ENCODE measurements around the gene DNA2.

- no peak for TF ChIP-seq CTCF (IDR thresholded peaks at IDR 0.05; ENCODE audit: low read length)
- TF ChIP-seq EZH2 (IDR thresholded peaks at IDR 0.05; ENCODE audit: borderline replicate concordance, low read length) = no peak
Observed at GRCh38 chr10:68365611-68366010, 106.2 kb downstream of the DNA2 start.
